Hepatocyte (in vitro differentiated cells): ENCODE results near the gene WASHC2C. TPM values are rescaled to one million over a fixed set of nuclear protein-coding genes. Genes with fewer than 3 reads are reported as not detected.
"Not testable (repeated sequence)": the region's sequence is repeated elsewhere in the genome, so short reads cannot be mapped to it uniquely, and the experiment has no call there.

ENCODE experiments used
- DNase-seq: peaks from one replicate; pipeline ENCODE4 v3.0.0-alpha.2; 2016; ENCODE audit warnings: low spot score
- H2AFZ ChIP-seq: fragments of 200-600 bp; sonication (generic); 2 replicates; pipeline ENCODE4 v1.6.0; 2016; ENCODE audit warnings: antibody characterized with exemption, mild to moderate bottlenecking
- H3K27ac ChIP-seq: fragments of 200-600 bp; sonication (generic); 2 replicates; pipeline ENCODE4 v1.5.1; 2016; ENCODE audit warnings: mild to moderate bottlenecking
- H3K27me3 ChIP-seq: fragments of 200-600 bp; sonication (generic); 2 replicates; pipeline ENCODE4 v1.6.1; 2016
- H3K36me3 ChIP-seq: fragments of 200-600 bp; sonication (generic); replicated peaks from 2 replicates; pipeline ENCODE4 v1.5.1; 2016; ENCODE audit warnings: low read depth; ENCODE audit not compliant: insufficient read depth
- H3K4me1 ChIP-seq: fragments of 200-600 bp; sonication (generic); 2 replicates; pipeline ENCODE4 v1.5.1; 2016; ENCODE audit warnings: mild to moderate bottlenecking, moderate library complexity; ENCODE audit not compliant: insufficient read depth
- H3K4me2 ChIP-seq: fragments of 200-600 bp; sonication (generic); 2 replicates; pipeline ENCODE4 v1.6.0; 2016
- H3K4me3 ChIP-seq: fragments of 200-600 bp; sonication (generic); 2 replicates; pipeline ENCODE4 v1.5.1; 2016; ENCODE audit warnings: mild to moderate bottlenecking
- H3K79me2 ChIP-seq: fragments of 200-600 bp; sonication (generic); 2 replicates; pipeline ENCODE4 v1.6.0; 2017; ENCODE audit warnings: mild to moderate bottlenecking
- H3K9me2 ChIP-seq: fragments of 200-600 bp; sonication (generic); replicated peaks from 2 replicates; pipeline ENCODE4 v1.6.0; 2017; ENCODE audit warnings: mild to moderate bottlenecking; ENCODE audit not compliant: insufficient read depth
- H3K9me3 ChIP-seq: fragments of 200-600 bp; sonication (generic); 2 replicates; pipeline ENCODE4 v1.5.1; 2016; ENCODE audit warnings: low read depth, mild to moderate bottlenecking
- H4K20me1 ChIP-seq: fragments of 200-600 bp; sonication (generic); 2 replicates; pipeline ENCODE4 v1.6.0; 2016; ENCODE audit warnings: mild to moderate bottlenecking; ENCODE audit not compliant: insufficient read depth, poor library complexity, severe bottlenecking
- CTCF ChIP-seq: fragments of 200-600 bp; sonication (generic); IDR thresholded peaks from 2 replicates; pipeline ENCODE4 v1.5.1; 2016; ENCODE audit warnings: antibody characterized with exemption, mild to moderate bottlenecking; ENCODE audit not compliant: poor library complexity
- EZH2 ChIP-seq: fragments of 200-600 bp; sonication (generic); IDR thresholded peaks from 2 replicates; pipeline ENCODE4 v1.6.1; 2016; ENCODE audit warnings: antibody characterized with exemption, mild to moderate bottlenecking, borderline replicate concordance
- WGBS: methylation state at CpG from one replicate; pipeline ENCODE4 v1.1.6; 2016; ENCODE audit warnings: low lambda C conversion rate; ENCODE audit errors: missing lambda C conversion rate; 5-methylcytosine and 5-hydroxymethylcytosine counted together
- polyA plus RNA-seq: library from polyadenylated mRNA; unstranded; fragments of >200 nt; fragmentation: Nextera tagmentation; extraction: Ambion mirVana; gene quantifications from 2 replicates; pipeline ENCODE4 v1.2.1, GENCODE V29; 2016
- total RNA-seq: library from RNA; depleted of rRNA; stranded (reverse); fragments of >200 nt; gene quantifications from 2 replicates; pipeline ENCODE4 v1.2.3, GENCODE V29; 2014

The WASHC2C gene
- total and polyA plus RNA-seq, 2 experiments from 2014 or later = 27.0 to 37.1 TPM

DNA sequence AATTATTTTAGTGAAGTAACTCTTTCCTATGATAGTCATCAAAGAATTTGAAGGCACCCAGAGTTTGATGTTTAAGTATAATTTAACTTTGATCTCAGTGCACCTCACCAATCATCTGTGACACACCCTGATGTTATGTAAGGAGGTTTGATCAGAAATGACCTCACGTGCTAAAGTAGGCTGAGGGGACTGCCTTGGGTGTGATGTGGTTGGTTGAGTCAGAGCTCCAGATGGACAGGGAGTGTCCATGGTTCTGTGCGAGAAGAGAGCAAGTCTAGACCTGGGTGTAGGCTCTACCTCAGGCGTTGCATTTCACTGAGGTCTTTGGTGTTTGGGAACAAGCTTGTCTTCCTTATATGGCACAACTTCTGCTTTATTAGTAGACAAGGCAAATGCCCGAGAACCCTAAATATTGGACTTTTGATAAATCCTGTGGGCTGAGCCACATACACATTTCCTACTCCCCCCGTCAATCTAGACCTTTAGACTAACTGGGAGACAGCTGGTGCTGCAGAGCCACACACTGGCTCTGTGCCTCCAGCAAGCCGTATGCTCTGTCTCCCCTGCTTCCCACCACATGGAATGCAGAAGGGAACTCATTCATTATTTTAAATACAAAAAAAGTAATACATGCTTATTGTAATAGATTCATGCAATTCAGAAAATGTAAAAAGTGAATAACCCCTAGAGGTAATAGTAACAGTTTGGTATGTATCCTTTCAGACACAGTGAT is 63.8 kb downstream of the WASHC2C start:
- WGBS = 96% methylated on average over 6 of the region's 6 CpGs
- not testable (repeated sequence) for H3K4me1 ChIP-seq, H2AFZ ChIP-seq, H3K9me2 ChIP-seq, H3K79me2 ChIP-seq, H3K4me3 ChIP-seq, H3K27ac ChIP-seq, H4K20me1 ChIP-seq, H3K36me3 ChIP-seq, DNase-seq, H3K4me2 ChIP-seq, H3K9me3 ChIP-seq, H3K27me3 ChIP-seq

DNA sequence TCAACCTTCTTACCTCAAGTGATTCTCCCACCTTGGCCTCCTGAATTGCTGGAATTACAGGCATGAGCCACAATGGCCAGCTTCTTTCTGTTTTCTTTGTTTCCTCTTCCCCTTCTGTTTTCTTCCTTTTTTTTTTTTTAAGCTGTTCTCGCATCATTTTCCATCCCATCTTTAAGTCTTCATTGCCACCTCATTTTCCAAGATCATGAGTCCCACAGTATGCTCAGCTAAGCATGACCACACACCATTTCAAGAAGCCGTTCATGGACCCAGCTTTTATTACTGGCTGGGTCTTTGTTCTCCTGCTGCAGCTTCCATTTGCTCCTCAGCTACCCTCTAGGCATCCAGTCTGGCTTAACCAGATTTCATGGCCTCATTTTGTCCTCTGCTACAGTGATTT is 67.7 kb downstream of the WASHC2C start:
- H3K36me3 ChIP-seq, H3K79me2 ChIP-seq, H3K27me3 ChIP-seq, H3K4me1 ChIP-seq, H3K4me2 ChIP-seq, H3K27ac ChIP-seq, DNase-seq, H3K9me2 ChIP-seq, H4K20me1 ChIP-seq, H3K4me3 ChIP-seq, H3K9me3 ChIP-seq, H2AFZ ChIP-seq: not testable (repeated sequence)
- WGBS = 64% methylated on average over 2 of the region's 2 CpGs

GRCh38 chr10:45803060-45804010 is 76.3 kb downstream of the WASHC2C start:
- not testable (repeated sequence) for H3K79me2 ChIP-seq, H3K9me2 ChIP-seq, H3K9me3 ChIP-seq, H3K4me3 ChIP-seq, H3K36me3 ChIP-seq, H3K27me3 ChIP-seq, H3K4me1 ChIP-seq, H4K20me1 ChIP-seq, H2AFZ ChIP-seq, H3K4me2 ChIP-seq, H3K27ac ChIP-seq, DNase-seq
- 68% methylated on average over 13 of the region's 13 CpGs for WGBS

DNA sequence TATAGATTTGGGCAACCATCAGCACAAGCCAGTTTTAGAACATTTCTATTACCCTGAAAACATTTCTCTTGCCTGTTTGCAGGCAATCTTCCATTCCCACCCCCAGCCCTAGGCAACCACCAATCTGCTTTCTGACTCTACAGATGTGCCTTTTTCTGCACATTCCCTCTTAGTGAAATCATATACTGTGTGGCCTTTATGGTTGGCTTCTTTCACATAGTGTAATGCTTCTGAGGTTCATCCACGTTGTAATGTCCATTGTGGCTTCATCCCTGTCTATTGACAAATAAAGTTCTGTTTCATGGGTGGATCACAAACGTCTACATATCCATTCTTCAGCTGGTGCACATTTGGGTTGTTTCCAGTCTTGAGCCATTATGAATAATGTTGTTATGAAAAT is 77.9 kb downstream of the WASHC2C start:
- 69% methylated on average over 2 of the region's 2 CpGs for WGBS
- H4K20me1 ChIP-seq, H3K27ac ChIP-seq, H3K4me3 ChIP-seq, DNase-seq, H3K36me3 ChIP-seq, H2AFZ ChIP-seq, H3K27me3 ChIP-seq, H3K9me3 ChIP-seq, H3K4me2 ChIP-seq, H3K9me2 ChIP-seq, H3K4me1 ChIP-seq, H3K79me2 ChIP-seq: not testable (repeated sequence)

GRCh38 chr10:45809837-45810236 is 82.8 kb downstream of the WASHC2C start:
- TF ChIP-seq EZH2 (no peak), CTCF (peak; percentile 23)
- no peaks in the 10 kb centered on the region for H3K27me3 ChIP-seq
- H3K4me3 ChIP-seq = no peak overlapping the region
- no peaks in the 10 kb centered on the region for H3K9me2 ChIP-seq
- 63% methylated on average over 4 of the region's 4 CpGs for WGBS
- H4K20me1 ChIP-seq = no peaks in the 10 kb centered on the region
- no peaks in the 10 kb centered on the region for H3K4me1 ChIP-seq
- no peaks in the 10 kb centered on the region for H3K79me2 ChIP-seq
- DNase-seq = no peak
- H3K9me3 ChIP-seq = no peaks in the 10 kb centered on the region
- no peak overlapping the region for H3K4me2 ChIP-seq
- no peak overlapping the region for H3K27ac ChIP-seq
- H2AFZ ChIP-seq = no peak overlapping the region
- H3K36me3 ChIP-seq = no peaks in the 10 kb centered on the region
